Effector memory CD4-positive, alpha-beta T cell (primary cell): ENCODE measurements around the gene UVRAG.

ENCODE experiments used
- DNase-seq, 3 donors: peaks; one replicate each; pipeline ENCODE4 v3.0.0-alpha.2; 2020
- H3K27ac ChIP-seq: 2 replicates; pipeline ENCODE4 v1.7.0; 2013; ENCODE audit warnings: mild to moderate bottlenecking, low read length, moderate library complexity; ENCODE audit not compliant: insufficient read depth, poor library complexity, severe bottlenecking
- H3K27me3 ChIP-seq: replicated peaks from 2 replicates; pipeline ENCODE4 v1.7.0; 2013; ENCODE audit warnings: mild to moderate bottlenecking, low read length; ENCODE audit not compliant: insufficient read depth, control insufficient read depth, poor library complexity, severe bottlenecking
- H3K36me3 ChIP-seq: 2 replicates; pipeline ENCODE4 v1.7.0; 2013; ENCODE audit warnings: mild to moderate bottlenecking, low read length, moderate library complexity; ENCODE audit not compliant: control insufficient read depth, insufficient read depth
- H3K4me1 ChIP-seq: 2 replicates; pipeline ENCODE4 v1.7.0; 2013; ENCODE audit warnings: low read length, mild to moderate bottlenecking; ENCODE audit not compliant: control insufficient read depth, insufficient read depth, poor library complexity, severe bottlenecking
- H3K4me3 ChIP-seq: 2 replicates; pipeline ENCODE4 v1.7.0; 2013; ENCODE audit warnings: low read length, low read depth, mild to moderate bottlenecking; ENCODE audit not compliant: insufficient read depth, poor library complexity, severe bottlenecking
- H3K9me3 ChIP-seq: 2 replicates; pipeline ENCODE4 v1.7.0; 2013; ENCODE audit warnings: mild to moderate bottlenecking, low read length, moderate library complexity; ENCODE audit not compliant: control insufficient read depth

Gene UVRAG

GRCh38 chr11:76102802-76103201 lies 287.8 kb downstream of the UVRAG start:
- Histone ChIP-seq H3K27me3 (no peaks in the 10 kb centered on the region), H3K36me3 (no peaks in the 10 kb centered on the region), H3K9me3 (no peaks in the 10 kb centered on the region), H3K27ac (no peak overlapping the region), H3K4me1 (no peaks in the 10 kb centered on the region), H3K4me3 (no peak overlapping the region)
- DNase-seq, result no peak

- no peaks in the 10 kb centered on the region for H3K9me3 ChIP-seq
- H3K27me3 ChIP-seq, result no peaks in the 10 kb centered on the region
- no peaks in the 10 kb centered on the region for H3K4me1 ChIP-seq
- no peaks in the 10 kb centered on the region for H3K36me3 ChIP-seq
- no peak for DNase-seq
- no peak overlapping the region for H3K27ac ChIP-seq
- H3K4me3 ChIP-seq, result no peak overlapping the region
Measured at GRCh38 chr11:76103460-76103859, 288.4 kb downstream of the UVRAG start.

GRCh38 chr11:76104285-76104684 lies 289.3 kb downstream of the UVRAG start:
- no peak for DNase-seq
- Histone ChIP-seq H3K4me3 (no peak overlapping the region), H3K27ac (no peak overlapping the region), H3K4me1 (no peaks in the 10 kb centered on the region), H3K36me3 (no peaks in the 10 kb centered on the region), H3K27me3 (no peaks in the 10 kb centered on the region), H3K9me3 (no peaks in the 10 kb centered on the region)

- no peak for DNase-seq
- Histone ChIP-seq H3K27me3 (no peaks in the 10 kb centered on the region), H3K36me3 (no peaks in the 10 kb centered on the region), H3K4me3 (no peak overlapping the region), H3K9me3 (no peaks in the 10 kb centered on the region), H3K4me1 (no peaks in the 10 kb centered on the region), H3K27ac (no peak overlapping the region)
Measured at GRCh38 chr11:76105637-76106036, 290.6 kb downstream of the UVRAG start.

GRCh38 chr11:76107971-76108370 lies 293.0 kb downstream of the UVRAG start:
- DNase-seq, result no peak
- H3K9me3 ChIP-seq, result no peaks in the 10 kb centered on the region
- no peak overlapping the region for H3K27ac ChIP-seq
- no peak overlapping the region for H3K4me3 ChIP-seq
- H3K4me1 ChIP-seq, result no peaks in the 10 kb centered on the region
- H3K36me3 ChIP-seq, result no peaks in the 10 kb centered on the region
- no peaks in the 10 kb centered on the region for H3K27me3 ChIP-seq

GRCh38 chr11:76114238-76114637 lies 299.2 kb downstream of the UVRAG start:
- H3K4me3 ChIP-seq, result no peak overlapping the region
- H3K9me3 ChIP-seq, result no peaks in the 10 kb centered on the region
- H3K4me1 ChIP-seq, result no peaks in the 10 kb centered on the region
- H3K27me3 ChIP-seq, result no peaks in the 10 kb centered on the region
- no peak overlapping the region for H3K27ac ChIP-seq
- H3K36me3 ChIP-seq, result peaks cover 9% of the 10 kb centered on the region
- no peak for DNase-seq

GRCh38 chr11:76115555-76115954 lies 300.5 kb downstream of the UVRAG start:
- Histone ChIP-seq H3K27me3 (no peaks in the 10 kb centered on the region), H3K36me3 (peaks cover 9% of the 10 kb centered on the region), H3K9me3 (no peaks in the 10 kb centered on the region), H3K27ac (no peak overlapping the region), H3K4me3 (no peak overlapping the region), H3K4me1 (no peaks in the 10 kb centered on the region)
- no peak for DNase-seq

- Histone ChIP-seq H3K9me3 (no peaks in the 10 kb centered on the region), H3K36me3 (peaks cover 9% of the 10 kb centered on the region), H3K27ac (no peak overlapping the region), H3K4me3 (no peak overlapping the region), H3K27me3 (no peaks in the 10 kb centered on the region), H3K4me1 (no peaks in the 10 kb centered on the region)
- DNase-seq, result no peak
Measured at GRCh38 chr11:76119032-76119431, 304.0 kb downstream of the UVRAG start.

- H3K36me3 ChIP-seq, result peaks cover 9% of the 10 kb centered on the region
- no peak overlapping the region for H3K27ac ChIP-seq
- DNase-seq, result no peak
- H3K27me3 ChIP-seq, result no peaks in the 10 kb centered on the region
- no peaks in the 10 kb centered on the region for H3K4me1 ChIP-seq
- H3K4me3 ChIP-seq, result no peak overlapping the region
- no peaks in the 10 kb centered on the region for H3K9me3 ChIP-seq
Measured at GRCh38 chr11:76119779-76120178, 304.8 kb downstream of the UVRAG start.

- Histone ChIP-seq H3K4me1 (no peaks in the 10 kb centered on the region), H3K27ac (no peak overlapping the region), H3K27me3 (no peaks in the 10 kb centered on the region), H3K9me3 (no peaks in the 10 kb centered on the region), H3K4me3 (no peak overlapping the region), H3K36me3 (peaks cover 6% of the 10 kb centered on the region)
- DNase-seq, result no peak
Measured at GRCh38 chr11:76120513-76121101, 305.6 kb downstream of the UVRAG start.
